IMR-90 (cell line): Measurements from ENCODE around the gene GNB4. TPM values are rescaled to one million over a fixed set of nuclear protein-coding genes. Genes with fewer than 3 reads are reported as not detected.

Experiments used
- ATAC-seq: fragments of 200-7000 bp; cut with Tn5 transposase; 2 replicates; pipeline ENCODE4 v1.9.1; 2020; ENCODE audit warnings: low read depth, mild to moderate bottlenecking, moderate library complexity
- BruUV-seq: library from RNA; stranded (reverse); fragments of 400-500 nt; replicated peaks from 2 replicates; lab custom pipeline; 2021; lab: Mats Ljungman, UMichigan
- CTCF ChIA-PET: fragments of 300-600 bp; formaldehyde crosslinking; extraction: SDS; loops from one replicate; lab custom pipeline; 2021; ENCODE audit warnings: antibody characterized with exemption; lab: Yijun Ruan, JAX
- POLR2A ChIA-PET: fragments of 300-600 bp; sonication (Branson Sonifier 250); formaldehyde crosslinking; loops from one replicate; lab custom pipeline; 2022; ENCODE audit warnings: antibody characterized with exemption; ENCODE audit not compliant: unreplicated experiment; lab: Charles Lee
- DNase-seq: peaks from one replicate; pipeline ENCODE4 v3.0.0; 2013
- H2AFZ ChIP-seq: replicated peaks from 2 replicates; pipeline ENCODE3; 2013; ENCODE audit warnings: low read length, mild to moderate bottlenecking; ENCODE audit not compliant: poor library complexity
- H2AK5ac ChIP-seq: 2 replicates; pipeline ENCODE4 v1.6.1; 2013; ENCODE audit warnings: low read depth, low read length, inconsistent platforms
- H2AK9ac ChIP-seq: replicated peaks from 2 replicates; pipeline ENCODE3; 2013; ENCODE audit warnings: mild to moderate bottlenecking, low read depth, low read length, moderate library complexity; ENCODE audit not compliant: poor library complexity
- H2BK120ac ChIP-seq: 2 replicates; pipeline ENCODE4 v1.6.1; 2013; ENCODE audit warnings: low read depth, low read length, inconsistent platforms
- H2BK15ac ChIP-seq: 3 replicates; pipeline ENCODE4 v1.6.1; 2013; ENCODE audit warnings: low read depth, low read length, inconsistent platforms
- H2BK20ac ChIP-seq: 2 replicates; pipeline ENCODE4 v1.6.1; 2013; ENCODE audit warnings: low read depth, mild to moderate bottlenecking, inconsistent platforms, low read length, moderate library complexity
- H2BK5ac ChIP-seq: 2 replicates; pipeline ENCODE4 v1.6.1; 2013; ENCODE audit warnings: mild to moderate bottlenecking, low read depth, low read length, inconsistent platforms; ENCODE audit not compliant: poor library complexity, severe bottlenecking
- H3K14ac ChIP-seq: replicated peaks from 2 replicates; pipeline ENCODE4 v1.6.1; 2013; ENCODE audit warnings: low read depth, low read length, inconsistent platforms
- H3K18ac ChIP-seq: 2 replicates; pipeline ENCODE4 v1.6.1; 2013; ENCODE audit warnings: low read depth, low read length, control low read depth
- H3K23ac ChIP-seq: 2 replicates; pipeline ENCODE4 v1.6.1; 2013; ENCODE audit warnings: low read depth, low read length, inconsistent platforms
- H3K27ac ChIP-seq: 2 replicates; pipeline ENCODE4 v1.5.1; 2013; ENCODE audit warnings: mild to moderate bottlenecking, control low read depth, low read length; ENCODE audit not compliant: insufficient read depth
- H3K27me3 ChIP-seq: 2 replicates; pipeline ENCODE4 v1.6.1; 2013; ENCODE audit warnings: low read length; ENCODE audit not compliant: control insufficient read depth, insufficient read depth
- H3K36me3 ChIP-seq: 2 replicates; pipeline ENCODE4 v1.6.1; 2013; ENCODE audit warnings: low read length, mixed read lengths; ENCODE audit not compliant: control insufficient read depth, insufficient read depth
- H3K4ac ChIP-seq: 2 replicates; pipeline ENCODE4 v1.6.1; 2013; ENCODE audit warnings: low read depth, low read length, inconsistent platforms
- H3K4me1 ChIP-seq: 2 replicates; pipeline ENCODE4 v1.6.1; 2013; ENCODE audit warnings: low read length, mixed read lengths; ENCODE audit not compliant: control insufficient read depth, insufficient read depth
- H3K4me2 ChIP-seq: 2 replicates; pipeline ENCODE4 v1.6.1; 2013; ENCODE audit warnings: low read depth, mild to moderate bottlenecking, control low read depth, low read length, moderate library complexity
- H3K4me3 ChIP-seq: 2 replicates; pipeline ENCODE4 v1.5.1; 2013; ENCODE audit warnings: low read depth, mild to moderate bottlenecking, control low read depth, low read length, moderate library complexity; ENCODE audit not compliant: insufficient read depth
- H3K56ac ChIP-seq: 2 replicates; pipeline ENCODE4 v1.6.1; 2013; ENCODE audit warnings: low read length, inconsistent platforms; ENCODE audit not compliant: insufficient read depth; ENCODE audit errors: extremely low read depth
- H3K79me1 ChIP-seq, 2 experiments: 2 replicates each; pipeline ENCODE4 v1.6.1; 2013; ENCODE audit warnings: low read length in 2 of 2, inconsistent platforms in 1 of 2, low read depth in 1 of 2
- H3K9ac ChIP-seq: 2 replicates; pipeline ENCODE4 v1.6.1; 2013; ENCODE audit warnings: low read depth, low read length, control low read depth
- H3K9me1 ChIP-seq: 2 replicates; pipeline ENCODE4 v1.6.1; 2013; ENCODE audit warnings: low read length, inconsistent platforms; ENCODE audit not compliant: insufficient read depth
- H3K9me3 ChIP-seq: 2 replicates; pipeline ENCODE4 v1.6.1; 2013; ENCODE audit warnings: low read length; ENCODE audit not compliant: control insufficient read depth, insufficient read depth
- H4K20me1 ChIP-seq: 2 replicates; pipeline ENCODE4 v1.6.1; 2013; ENCODE audit warnings: low read length, inconsistent platforms; ENCODE audit not compliant: insufficient read depth
- H4K5ac ChIP-seq: 2 replicates; pipeline ENCODE4 v1.6.1; 2013; ENCODE audit warnings: mild to moderate bottlenecking, low read depth, low read length, control low read depth
- H4K8ac ChIP-seq, 2 experiments: 2 replicates each; pipeline ENCODE4 v1.6.1; 2013; ENCODE audit warnings: low read depth in 2 of 2, low read length in 2 of 2, control low read depth in 1 of 2, inconsistent platforms in 1 of 2
- H4K91ac ChIP-seq: 2 replicates; pipeline ENCODE4 v1.6.1; 2013; ENCODE audit warnings: low read depth, low read length, inconsistent platforms; ENCODE audit not compliant: insufficient read depth
- BHLHE40 ChIP-seq: fragments of 150-350 bp; IDR thresholded peaks from 2 replicates; pipeline ENCODE4 v1.6.1; 2016; ENCODE audit warnings: mild to moderate bottlenecking, low read depth, low read length
- CEBPB ChIP-seq: IDR thresholded peaks from 2 replicates; pipeline ENCODE4 v1.6.1; 2012; ENCODE audit warnings: low read depth, low read length, improper control_type of control experiment
- CHD1 ChIP-seq: IDR thresholded peaks from 2 replicates; pipeline ENCODE4 v1.6.1; 2012; ENCODE audit warnings: low read depth, low read length, improper control_type of control experiment
- NFE2L2 ChIP-seq: fragments of 150-350 bp; IDR thresholded peaks from 2 replicates; pipeline ENCODE4 v1.6.1; 2016; ENCODE audit warnings: low read depth, mild to moderate bottlenecking, low read length
- RAD21 ChIP-seq: IDR thresholded peaks from 2 replicates; pipeline ENCODE4 v1.6.1; 2012; ENCODE audit warnings: low read length, improper control_type of control experiment
- RFX5 ChIP-seq: IDR thresholded peaks from 2 replicates; pipeline ENCODE4 v1.8.0; 2012; ENCODE audit warnings: low read depth, mild to moderate bottlenecking, low read length, moderate library complexity
- SMC3 ChIP-seq: fragments of 150-350 bp; IDR thresholded peaks from 2 replicates; pipeline ENCODE4 v1.6.1; 2016; ENCODE audit warnings: low read depth, mild to moderate bottlenecking, antibody characterized with exemption, low read length, moderate library complexity
- dilution Hi-C: fragments of 300-500 bp; cut with HindIII; formaldehyde crosslinking; loops from one replicate; pipeline ENCODE4 v1.14.3; 2018; ENCODE audit warnings: low sequenced_read_pairs; ENCODE audit not compliant: unreplicated experiment
- in situ Hi-C: fragments of 300-500 bp; cut with MboI; formaldehyde crosslinking; loops from 3 replicates; pipeline ENCODE4 v1.14.3; 2019; ENCODE audit warnings: low sequenced_read_pairs, inconsistent platforms, mixed read lengths
- intact Hi-C: fragments of 100-400 bp; cut with micrococcal nuclease; formaldehyde crosslinking; loops from 2 replicates; pipeline ENCODE4 v1.10.0; 2022
- polyA plus RNA-seq, 3 experiments: library from polyadenylated mRNA; depleted of rRNA; stranded (reverse); fragments of >200 nt; gene quantifications; 2 replicates each; pipeline ENCODE4 v1.2.3, GENCODE V29; 2012; ENCODE audit warnings: low replicate concordance in 1 of 3
- total RNA-seq: library from RNA; depleted of rRNA; stranded (reverse); fragments of >200 nt; gene quantifications from 2 replicates; pipeline ENCODE4 v1.2.3, GENCODE V29; 2012
- TF ChIP-seq, protein P1 (sequence below): fragments of 150-350 bp; IDR thresholded peaks from 2 replicates; pipeline ENCODE4 v1.6.1; 2017; ENCODE audit warnings: mild to moderate bottlenecking, antibody characterized with exemption, low read length, low read depth

Gene GNB4
- total and polyA plus RNA-seq, 2 of the 4 experiments (the other 2 are of a cell fraction) = 22.1 to 112 TPM

- peak; percentile 94 for TF ChIP-seq CEBPB
- no peak for TF ChIP-seq NFE2L2
- TF ChIP-seq RFX5 = no peak
- TF ChIP-seq, protein P1, sequence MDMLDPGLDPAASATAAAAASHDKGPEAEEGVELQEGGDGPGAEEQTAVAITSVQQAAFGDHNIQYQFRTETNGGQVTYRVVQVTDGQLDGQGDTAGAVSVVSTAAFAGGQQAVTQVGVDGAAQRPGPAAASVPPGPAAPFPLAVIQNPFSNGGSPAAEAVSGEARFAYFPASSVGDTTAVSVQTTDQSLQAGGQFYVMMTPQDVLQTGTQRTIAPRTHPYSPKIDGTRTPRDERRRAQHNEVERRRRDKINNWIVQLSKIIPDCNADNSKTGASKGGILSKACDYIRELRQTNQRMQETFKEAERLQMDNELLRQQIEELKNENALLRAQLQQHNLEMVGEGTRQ = no peak
- no peak for TF ChIP-seq RAD21
Observed at GRCh38 chr3:179451265-179452175, at the start of gene GNB4 (continued).

DNA sequence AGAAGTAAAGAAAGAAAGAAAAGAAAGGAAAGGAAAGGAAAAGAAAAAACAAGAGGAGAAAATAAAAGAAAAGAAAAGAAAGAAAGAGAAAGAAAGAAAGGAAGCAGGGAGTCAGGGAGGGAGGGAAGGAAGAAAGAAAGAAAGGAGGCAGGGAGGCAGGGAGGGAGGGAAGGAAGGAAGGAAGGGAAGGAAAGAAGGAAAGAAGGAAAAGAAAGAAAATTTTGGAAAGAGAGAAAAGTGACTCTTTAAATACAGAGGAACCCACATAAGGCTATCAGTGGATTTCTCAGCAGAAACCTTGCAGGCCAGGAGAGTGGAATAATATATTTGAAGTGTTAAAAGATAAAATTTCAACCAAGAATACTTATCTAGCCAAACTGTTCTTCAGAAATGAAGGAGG lies 44.2 kb upstream of the GNB4 start:
- Histone ChIP-seq H3K27me3 (no peaks in the 10 kb centered on the region), H3K9me3 (peaks cover 21% of the 10 kb centered on the region), H3K79me1 (no peaks in the 10 kb centered on the region), H2BK120ac (no peak overlapping the region), H2AK9ac (no peak overlapping the region), H2BK15ac (no peak overlapping the region), H3K56ac (no peak overlapping the region), H2AFZ (no peak overlapping the region), H3K4me2 (no peak overlapping the region), H3K27ac (no peak overlapping the region), H4K8ac (no peak overlapping the region), H3K9me1 (no peaks in the 10 kb centered on the region), H3K14ac (no peak overlapping the region), H3K9ac (no peak overlapping the region), H3K18ac (no peak overlapping the region), H2AK5ac (no peak overlapping the region), H4K5ac (no peak overlapping the region), H3K4me3 (no peak overlapping the region), H3K23ac (no peak overlapping the region), H4K91ac (no peak overlapping the region), H2BK5ac (no peak overlapping the region), H3K4me1 (no peaks in the 10 kb centered on the region), H3K36me3 (no peaks in the 10 kb centered on the region), H4K20me1 (no peaks in the 10 kb centered on the region), H2BK20ac (no peak overlapping the region), H3K4ac (no peak overlapping the region)
- TF ChIP-seq BHLHE40 (no peak), SMC3 (no peak), CHD1 (no peak)
- TF ChIP-seq, protein P1 = no peak
- intact Hi-C loops = no loop called here
- dilution Hi-C loops = no loop called here
- ATAC-seq (no peak), DNase-seq (no peak)
- ChIA-PET CTCF (no interaction called here), POLR2A (no interaction called here)
- no TSS peak for BruUV-seq
- in situ Hi-C loops = no loop called here
